ENCODE measurements around the gene DGKA.

Gene DGKA

DNA sequence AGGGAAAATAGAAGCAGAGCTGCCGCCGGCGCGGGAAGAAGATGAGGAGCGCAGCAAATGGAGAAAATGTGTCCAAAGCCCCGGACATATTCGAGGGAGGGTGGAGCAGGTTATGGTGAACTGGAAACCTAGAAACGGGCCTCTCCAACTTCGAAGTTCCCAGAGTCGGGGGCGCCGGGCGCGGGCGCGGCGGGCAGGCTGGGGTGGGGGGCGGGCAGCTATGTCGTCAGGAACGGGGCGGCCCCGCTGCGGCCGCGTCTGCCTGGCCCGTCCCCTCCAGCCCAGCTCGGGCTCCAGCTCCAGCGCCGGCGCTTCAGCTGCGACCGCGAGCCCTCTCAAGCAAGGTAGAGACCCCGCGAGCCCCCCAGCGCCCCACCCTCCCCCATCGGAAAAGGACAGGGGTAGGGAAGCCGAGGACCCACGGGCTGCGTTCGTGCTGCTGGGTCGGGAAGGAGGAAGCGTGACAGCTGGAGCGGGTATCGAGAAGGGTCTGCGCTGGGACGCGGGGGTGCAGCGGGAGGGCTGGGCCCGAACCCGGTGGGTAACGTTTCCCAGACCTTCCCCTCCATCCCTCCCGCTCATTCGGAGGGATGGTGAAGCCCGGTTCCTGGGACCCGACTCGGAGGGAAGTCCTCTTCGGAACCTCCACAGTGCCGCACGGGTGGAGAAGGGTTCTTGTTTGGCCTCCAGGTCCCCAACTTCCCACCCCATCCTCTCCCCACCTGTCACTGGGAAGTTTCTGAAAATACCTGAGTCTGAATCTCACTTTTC lies 1.0 kb downstream of the DGKA start:
- DNase-seq: no peak

DNA sequence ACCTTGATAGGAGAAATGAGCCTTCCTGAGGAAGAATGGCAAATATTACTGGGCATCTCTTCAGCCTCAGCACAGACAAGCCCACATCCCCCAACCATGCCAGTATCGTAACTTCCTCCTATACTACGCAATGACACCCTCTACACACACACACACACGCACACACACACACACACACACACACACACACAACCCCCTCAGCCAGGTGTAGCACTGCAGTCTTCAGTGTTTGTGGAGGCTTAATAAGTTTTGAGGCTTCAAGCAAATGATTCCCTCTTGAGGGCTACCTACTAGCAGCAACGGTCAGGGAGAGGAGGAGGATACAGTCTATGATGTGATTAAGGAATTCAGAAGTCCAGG lies 1.6 kb downstream of the DGKA start:
- DNase-seq: no peak

DNA sequence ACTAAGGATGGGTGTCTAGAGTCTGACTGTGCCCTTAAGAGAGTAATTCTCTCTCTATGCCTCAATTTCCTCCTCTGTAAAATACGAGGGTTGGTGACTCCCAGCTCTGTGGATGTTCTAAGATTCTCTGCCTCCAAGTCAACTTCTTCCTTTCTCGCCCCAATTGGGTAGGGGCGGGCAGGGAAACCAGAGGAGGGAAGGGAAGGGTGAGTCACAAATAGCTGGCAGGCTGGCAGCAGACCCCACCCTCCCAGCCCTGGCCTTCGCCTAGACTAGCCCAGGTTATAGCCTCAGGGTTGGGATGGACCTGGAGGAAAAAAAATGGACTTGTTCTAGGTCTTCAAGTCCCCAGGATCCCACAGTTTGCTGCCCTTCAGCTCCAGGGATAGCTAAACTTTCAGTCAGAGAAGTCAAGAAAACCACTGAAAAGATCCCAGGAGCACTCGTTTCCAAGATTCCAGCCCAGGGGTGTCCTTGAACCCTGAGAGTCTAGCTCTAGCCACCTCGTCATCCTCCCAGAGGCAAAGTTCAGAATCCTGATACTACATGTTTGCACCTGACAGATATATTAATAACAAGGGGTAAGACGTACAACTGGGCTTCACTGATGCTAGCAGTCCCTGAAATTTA lies 2.3 kb downstream of the DGKA start:
- no peak for DNase-seq

DNA sequence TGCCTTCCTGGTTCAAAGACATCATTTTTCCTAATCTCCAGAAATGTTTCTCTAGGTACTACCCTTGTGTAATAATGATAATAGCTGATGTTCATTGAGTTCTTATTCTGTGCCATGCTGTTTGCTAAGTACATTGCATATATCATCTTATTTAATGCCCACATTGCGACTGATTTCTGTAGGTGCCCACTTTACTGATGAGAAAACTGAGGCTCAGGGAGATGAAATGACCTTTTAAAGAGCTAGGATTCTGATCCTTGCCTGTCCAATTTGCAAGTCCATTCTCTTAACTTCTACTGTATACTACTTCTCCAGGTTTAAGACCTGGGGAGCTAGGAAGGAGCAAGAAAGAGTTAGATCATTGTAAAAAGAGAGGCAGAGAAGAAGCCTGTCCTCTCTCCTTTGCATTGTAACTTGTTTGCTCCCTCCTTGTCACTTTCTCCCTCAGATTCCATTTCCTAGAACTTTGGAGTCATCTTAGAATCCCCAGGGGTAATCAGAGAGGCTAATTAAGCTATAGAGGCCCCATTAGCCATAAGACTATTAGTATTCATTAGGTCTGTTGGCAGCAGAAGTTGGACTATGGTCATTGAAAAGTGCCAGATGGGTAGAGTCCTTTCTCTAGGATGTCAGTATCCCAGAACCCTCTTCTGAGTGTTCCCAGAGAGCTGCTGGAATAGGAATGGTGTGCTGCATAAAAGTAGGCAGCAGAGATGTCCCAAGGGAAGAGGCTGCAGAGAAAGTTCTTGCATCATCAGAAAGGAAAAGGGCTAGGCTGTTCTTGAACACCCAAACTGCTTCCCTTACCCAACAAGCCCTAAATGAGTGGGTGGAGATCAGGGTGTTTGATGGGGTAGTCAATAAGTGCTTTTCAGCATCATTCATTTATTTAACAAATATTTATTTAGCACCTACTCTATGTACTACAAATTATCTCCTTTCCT lies 3.1 kb downstream of the DGKA start:
- DNase-seq: no peak

DNA sequence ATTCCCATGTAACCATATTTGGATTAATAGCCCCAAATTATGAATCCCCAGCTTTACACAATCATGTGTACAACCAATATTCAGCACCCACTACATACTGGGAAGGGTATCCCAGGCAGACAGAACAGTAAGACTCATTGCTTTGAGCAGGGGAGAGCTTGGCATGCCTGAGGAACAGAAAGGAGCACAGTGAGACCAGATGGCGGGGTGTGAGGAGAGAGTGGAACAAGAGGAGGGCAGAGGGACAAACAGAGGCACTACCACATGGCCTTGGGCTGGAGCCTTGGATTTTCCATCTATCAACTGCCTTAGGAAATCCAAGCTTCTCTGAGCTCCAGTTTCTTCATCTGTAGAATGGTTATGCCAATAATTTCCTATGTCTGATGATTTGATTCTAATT lies 3.8 kb downstream of the DGKA start:
- no peak for DNase-seq

DNA sequence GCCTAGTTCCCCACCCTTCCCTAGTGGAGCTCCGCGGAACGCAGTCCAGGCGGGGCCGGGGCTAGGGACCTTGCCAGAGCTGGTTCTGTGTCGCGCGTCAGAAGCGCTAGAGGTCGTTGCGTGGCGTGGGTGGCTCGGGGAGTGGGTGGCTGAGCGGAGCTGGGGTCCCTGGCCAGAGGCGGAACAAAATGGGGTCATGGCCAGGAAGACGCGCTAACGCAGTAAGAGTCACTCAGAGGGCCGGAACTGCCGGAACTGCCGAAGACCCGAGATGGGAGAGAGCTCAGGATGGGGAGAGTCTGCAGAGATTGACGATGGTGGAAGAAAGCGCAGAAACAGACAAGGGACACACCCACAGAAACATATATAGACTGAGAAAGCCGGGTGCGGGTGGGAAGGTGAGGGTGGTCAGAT lies 4.8 kb downstream of the DGKA start:
- no peak for DNase-seq

DNA sequence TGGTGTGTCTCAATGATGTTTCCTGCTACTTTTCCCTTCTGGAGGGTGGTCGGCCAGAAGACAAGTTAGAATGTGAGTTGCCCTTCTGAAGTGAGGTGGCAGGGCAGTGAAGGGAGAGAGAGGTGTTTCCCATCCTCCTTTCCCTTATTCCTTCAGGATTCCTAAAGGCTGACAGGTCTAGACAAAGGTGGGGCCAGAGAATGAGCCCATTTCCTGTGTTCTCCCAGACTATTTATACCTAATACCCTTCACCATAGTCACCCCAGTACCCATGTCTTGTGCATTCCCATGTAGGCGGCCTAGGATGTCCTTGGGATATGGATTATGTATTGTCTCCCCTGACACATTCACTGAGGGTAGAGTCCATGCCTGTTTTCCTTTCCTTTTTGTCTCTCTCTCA lies 7.0 kb downstream of the DGKA start:
- DNase-seq: no peak

DNA sequence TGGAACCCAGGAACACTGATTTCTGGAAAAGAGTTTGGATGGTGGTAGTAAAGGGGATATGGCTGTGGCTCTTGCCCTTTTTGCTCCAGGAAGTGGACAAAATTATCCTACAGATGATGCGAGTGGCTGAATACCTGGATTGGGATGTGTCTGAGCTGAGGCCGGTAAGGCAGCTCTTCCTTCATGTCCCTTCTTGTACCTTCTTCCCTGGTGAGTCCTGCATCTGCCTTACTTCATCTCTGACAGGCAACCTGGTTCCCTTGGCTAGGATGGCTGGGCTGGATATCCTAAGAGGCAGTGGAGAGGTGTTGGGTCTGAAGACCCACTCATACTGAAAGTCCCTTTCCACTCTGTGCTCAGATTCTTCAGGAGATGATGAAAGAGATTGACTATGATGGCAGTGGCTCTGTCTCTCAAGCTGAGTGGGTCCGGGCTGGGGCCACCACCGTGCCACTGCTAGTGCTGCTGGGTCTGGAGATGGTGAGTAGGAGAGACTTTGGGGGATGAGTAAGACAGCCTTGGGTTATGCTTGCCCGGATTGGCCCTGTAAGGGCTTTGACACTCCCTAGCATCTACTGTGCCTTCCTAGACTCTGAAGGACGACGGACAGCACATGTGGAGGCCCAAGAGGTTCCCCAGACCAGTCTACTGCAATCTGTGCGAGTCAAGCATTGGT lies 8.0 kb downstream of the DGKA start:
- DNase-seq: no peak

DNA sequence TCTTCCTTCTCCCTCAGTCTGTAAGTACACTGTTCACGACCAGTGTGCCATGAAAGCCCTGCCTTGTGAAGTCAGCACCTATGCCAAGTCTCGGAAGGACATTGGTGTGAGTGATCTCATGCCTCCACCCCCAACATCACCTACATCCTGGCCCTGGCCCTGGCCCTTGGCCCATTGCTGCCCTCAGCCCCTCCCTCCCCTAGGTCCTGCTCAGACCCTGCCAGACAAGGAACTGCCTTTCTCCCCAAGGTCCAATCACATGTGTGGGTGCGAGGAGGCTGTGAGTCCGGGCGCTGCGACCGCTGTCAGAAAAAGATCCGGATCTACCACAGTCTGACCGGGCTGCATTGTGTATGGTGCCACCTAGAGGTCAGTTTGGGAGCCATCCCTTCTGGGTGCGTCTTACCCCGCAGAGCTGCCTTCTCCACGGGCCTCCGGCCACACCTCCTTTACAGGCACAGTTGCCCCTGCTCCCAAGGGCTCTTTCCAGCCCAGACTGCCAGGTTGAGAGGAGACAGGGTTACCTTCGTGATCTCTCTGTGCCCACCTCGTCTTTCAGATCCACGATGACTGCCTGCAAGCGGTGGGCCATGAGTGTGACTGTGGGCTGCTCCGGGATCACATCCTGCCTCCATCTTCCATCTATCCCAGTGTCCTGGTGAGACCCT lies 9.2 kb downstream of the DGKA start:
- peak; percentile 69 for DNase-seq

DNA sequence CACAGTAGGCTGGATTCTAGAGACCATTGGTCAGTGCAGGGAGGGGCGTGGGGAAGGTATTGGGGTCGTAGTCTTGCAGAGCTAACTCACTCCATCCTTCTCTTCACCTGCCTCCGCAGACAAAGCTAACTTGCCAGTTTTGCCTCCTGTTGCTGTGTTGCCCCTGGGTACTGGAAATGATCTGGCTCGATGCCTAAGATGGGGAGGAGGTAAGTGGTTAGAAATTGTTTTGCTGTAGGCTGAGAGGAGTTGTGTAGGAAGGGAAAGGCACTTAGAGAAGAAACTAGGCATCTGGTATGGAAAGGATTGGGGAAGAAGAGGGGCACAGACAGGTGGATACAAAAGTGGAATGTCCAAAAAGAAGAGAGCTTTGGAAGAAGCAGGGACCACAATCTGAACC lies 11.1 kb downstream of the DGKA start:
- peak; percentile 5 for DNase-seq

DNA sequence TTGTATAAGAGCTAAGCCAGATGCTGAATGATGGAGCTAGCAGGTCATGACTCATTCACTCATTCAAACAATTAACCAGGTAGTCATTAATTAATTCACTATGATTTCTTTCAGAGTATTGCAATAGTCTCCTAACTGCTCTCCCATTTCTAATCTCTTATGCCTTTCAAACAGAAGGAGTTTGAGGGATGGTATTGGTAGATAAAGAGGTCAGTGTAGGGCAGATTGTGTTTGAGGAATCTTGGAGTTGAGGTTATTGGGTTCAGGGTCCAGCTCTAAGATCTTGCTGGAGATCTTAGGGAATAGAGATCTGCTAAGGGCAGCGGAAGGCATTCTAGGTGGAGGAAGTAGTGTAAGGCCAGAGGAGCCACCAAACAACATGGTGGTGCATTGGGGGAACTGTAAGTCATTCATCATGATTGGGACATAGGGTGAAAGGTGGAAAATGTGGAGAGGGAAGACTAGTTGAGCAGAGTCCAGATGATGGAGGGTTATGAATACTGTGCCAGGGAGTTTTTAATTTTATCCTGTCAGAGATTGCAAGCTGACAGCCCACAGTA lies 11.7 kb downstream of the DGKA start:
- DNase-seq: no peak

DNA sequence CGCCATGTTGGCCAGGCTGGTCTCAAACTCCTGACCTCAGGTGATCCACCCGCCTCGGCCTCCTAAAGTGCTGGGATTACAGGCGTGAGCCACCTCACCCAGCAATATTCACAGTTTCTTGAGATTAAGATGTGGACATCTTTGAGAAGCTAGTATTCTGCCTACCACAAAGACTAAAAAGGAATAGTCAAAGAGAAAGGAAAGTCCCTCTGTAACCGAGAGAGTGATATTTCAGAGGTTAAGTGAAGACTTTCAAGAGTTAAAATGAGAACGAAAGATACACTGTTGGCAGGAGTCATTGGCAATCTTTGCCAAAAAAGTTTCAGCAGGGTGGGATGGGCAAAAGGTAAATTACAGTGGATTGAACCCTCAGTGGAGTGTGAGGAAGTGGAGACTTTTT lies 15.6 kb downstream of the DGKA start:
- DNase-seq: no peak

DNA sequence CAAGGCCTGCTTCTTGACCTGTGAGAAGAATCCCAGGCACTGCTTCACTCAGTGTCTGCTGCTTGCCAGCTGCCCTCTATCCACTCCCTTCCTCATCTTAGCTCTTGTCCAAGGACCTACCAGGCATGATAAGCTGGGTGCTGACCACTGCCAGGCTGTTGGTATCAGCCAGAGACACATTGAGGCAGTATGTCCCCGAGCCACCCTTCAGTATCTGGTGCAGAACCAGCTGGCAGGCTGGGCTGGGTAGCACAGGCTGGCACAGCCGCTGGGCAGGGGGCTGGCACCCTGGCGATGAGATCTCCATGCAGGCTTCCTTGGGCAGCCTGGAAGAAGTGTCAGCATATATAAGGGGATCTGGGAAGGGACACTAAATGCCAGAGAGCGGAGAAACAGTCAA lies 24.4 kb downstream of the DGKA start:
- no peak for DNase-seq

DNA sequence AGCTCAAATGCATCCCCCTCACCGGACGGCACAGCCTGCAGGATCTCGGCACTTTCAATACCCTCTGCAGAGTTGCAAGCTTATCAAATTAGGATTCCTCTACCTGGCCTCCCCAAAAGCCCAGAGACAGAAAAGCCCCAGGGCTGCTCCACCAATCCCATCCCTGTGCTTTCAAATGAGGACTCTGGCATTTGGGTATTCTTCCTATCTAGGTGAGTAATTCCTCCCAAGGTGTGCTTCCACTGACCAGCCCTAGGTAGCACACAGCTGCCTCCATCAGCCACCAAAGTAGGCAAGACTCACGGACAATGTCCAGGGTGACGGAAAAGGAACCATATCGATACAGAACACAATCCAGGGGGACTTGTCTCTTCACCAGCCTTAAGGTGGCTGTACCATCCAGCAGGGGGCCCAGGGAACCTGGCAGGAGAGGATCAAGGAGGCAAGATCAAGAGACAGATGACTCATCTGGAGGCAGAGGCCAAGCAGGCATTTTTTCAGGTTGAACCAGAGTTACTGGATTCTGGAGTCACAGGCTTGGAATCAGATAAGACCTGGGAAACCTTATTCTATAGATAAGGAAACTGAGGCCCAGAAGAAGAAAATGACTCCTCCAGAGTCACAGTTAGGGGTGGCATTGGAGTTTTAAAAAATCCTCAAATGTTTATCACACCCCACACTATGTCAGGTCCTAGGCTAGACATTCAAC lies 25.0 kb downstream of the DGKA start:
- DNase-seq: no peak

DNA sequence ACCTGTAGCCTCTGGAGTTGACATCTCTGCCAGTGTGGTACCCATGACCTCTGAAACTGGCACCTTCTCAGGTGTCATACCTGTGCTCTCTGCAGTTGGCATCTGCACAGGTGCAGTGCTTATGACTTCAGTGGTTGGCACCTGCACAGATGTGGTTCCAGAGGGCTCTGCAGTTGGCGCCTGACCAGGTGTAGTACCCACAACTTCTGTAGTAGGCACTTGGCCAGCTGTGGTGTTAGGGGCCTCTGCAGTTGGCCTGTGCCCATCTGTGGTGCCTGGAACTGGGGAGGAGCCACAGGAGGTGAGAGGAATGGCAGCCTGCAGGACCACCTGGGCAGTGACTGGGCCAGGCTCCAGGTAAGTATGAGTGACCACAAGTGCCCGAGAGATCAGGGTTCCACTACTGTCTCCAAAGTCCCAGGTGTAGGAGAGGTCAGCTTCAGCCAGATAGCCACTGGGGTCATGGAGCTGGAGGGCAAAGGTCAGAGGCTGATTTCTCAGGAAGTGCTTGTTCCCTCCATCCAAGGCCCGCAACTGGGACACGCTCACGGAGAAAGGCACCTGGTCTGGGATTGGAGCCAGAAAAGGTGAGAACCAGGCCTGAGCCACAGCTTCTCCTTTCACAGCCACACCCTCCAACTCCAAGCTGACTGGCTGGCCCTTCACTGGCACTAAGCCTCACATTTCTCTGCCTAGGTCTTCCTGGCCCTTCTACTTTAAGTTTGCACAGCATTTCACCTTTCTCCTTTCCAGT lies 26.3 kb downstream of the DGKA start:
- no peak for DNase-seq

DNA sequence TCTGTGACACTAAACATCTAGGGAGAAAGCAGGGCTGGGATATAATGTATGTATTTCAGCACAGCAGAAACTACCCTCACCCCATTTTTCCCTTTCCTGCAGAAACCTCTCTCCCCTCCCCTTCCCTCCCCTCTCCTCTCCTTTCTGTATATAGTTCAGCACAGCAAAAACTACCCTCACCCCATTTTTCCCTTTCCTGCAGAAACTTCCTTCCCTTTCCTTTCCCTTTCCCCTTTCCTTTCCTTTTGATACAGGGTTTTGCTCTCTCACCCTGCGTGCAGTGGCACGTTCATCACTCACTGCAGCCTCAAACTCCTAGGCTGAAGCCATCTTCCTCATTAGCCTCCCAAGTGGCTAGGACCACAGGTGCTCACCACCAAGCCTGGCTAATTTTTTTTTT lies 32.8 kb downstream of the DGKA start:
- DNase-seq: no peak

DNA sequence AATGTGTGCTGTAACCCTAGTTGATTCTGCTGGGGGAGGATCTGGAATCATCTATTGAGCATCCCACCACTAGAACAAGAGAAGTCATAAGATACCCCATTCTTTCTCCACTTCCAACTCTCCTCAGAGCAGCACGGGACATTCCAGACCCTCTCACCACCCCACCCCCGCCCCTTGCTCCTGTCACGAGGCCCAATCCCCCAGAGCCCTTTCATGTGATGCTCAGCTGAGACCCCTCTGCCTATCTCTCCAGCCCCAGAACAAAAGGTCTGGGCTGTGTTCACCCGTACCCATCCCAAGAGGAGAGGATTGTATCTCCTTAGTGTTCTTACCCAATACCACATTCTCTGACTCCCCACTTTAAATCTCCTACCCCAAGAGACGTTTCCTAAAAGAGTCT lies 34.3 kb downstream of the DGKA start:
- DNase-seq: no peak

DNA sequence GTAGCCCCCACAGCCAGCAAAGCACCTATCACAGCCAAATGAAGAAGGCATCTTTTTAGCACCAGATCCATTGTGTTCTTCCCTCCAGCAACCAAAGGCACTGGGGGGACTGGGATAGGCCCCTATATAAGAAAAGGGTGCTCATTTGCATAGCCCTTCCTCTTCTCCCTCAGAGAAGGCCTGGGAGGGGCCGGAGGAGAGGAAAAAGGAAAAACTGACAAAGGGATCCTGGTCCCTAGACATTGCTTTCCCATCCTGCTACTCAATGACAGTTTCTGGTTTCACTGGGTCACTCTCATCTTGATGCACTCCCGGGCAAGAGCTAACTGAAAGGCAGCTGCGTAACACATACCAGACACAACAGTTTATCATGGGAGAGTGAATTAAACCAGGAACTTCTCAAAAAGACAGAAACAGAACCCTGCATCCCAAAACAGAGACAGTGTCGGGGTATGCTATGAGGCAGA lies 35.0 kb downstream of the DGKA start, which contains the start of gene PMEL:
TSS of gene PMEL (minus strand) at position 102 of the 467 bp plus-strand sequence. CDS start at position 71, 31 bp downstream.
- no peak for DNase-seq

DNA sequence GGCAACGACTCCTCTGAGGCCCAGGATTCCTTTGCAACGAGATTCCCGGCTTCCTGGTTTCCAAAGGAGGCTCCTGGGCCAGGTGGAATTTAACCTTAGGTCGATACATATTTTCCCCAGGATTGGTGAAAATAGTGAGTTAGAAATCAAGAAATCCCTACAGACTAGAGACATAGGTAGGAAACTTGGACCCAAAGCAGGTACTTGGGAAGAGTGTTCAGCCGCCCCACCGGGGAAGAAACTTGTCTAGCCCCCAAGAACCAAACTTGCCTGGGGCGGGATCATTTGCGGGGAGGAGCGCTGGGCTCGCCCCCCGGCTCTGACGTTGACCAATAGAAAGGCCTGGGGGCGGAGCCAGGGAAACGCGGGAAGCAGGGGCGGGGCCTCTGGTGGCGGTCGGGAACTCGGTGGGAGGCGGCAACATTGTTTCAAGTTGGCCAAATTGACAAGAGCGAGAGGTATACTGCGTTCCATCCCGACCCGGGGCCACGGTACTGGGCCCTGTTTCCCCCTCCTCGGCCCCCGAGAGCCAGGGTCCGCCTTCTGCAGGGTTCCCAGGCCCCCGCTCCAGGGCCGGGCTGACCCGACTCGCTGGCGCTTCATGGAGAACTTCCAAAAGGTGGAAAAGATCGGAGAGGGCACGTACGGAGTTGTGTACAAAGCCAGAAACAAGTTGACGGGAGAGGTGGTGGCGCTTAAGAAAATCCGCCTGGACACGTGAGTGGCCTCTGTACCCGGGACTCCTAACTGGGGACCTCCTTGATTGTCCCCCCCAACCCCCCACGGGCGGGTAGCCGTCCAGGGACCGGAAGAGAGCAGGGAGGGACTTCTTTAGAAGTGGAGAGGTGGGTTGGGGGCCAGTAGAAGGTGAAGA lies 35.7 kb downstream of the DGKA start, which contains the start of gene CDK2:
TSS of gene CDK2 (plus strand) at position 423 of the 874 bp plus-strand sequence. CDS start at position 602, 179 bp downstream.
- DNase-seq: peak; percentile 68

All from NCI-H1105 treated with DMSO at 0.1 percent for 48 hours (cell line).